H1 (cell line): ENCODE results near the gene BCAS3. TPM values are rescaled to one million over a fixed set of nuclear protein-coding genes. Genes with fewer than 3 reads are reported as not detected.
A peak's percentile ranks its signal among the peaks of the same experiment; 100 is the strongest.

Experiments
- CTCF ChIA-PET: fragments of 300-600 bp; sonication (Branson Sonifier 250); formaldehyde crosslinking; loops from one replicate; lab custom pipeline; 2021; ENCODE audit not compliant: partially characterized antibody; lab: Charles Lee
- POLR2A ChIA-PET: fragments of 300-600 bp; sonication (Branson Sonifier 250); formaldehyde crosslinking; loops from one replicate; lab custom pipeline; 2021; ENCODE audit warnings: inconsistent platforms; ENCODE audit not compliant: partially characterized antibody; lab: Charles Lee
- DNase-seq, 2 experiments: peaks; one replicate each; pipeline versions ENCODE4 v3.0.0 to v3.0.0-alpha.2; 2010 to 2022; ENCODE audit warnings: low spot score in 2 of 2, low read depth in 1 of 2, mixed read lengths in 1 of 2
- FAIRE-seq: peaks from 2 replicates; lab custom pipeline; 2011; peaks lifted over from hg19 to GRCh38; lab: Jason Lieb, UNC
- H2AFZ ChIP-seq: 2 replicates; pipeline ENCODE4 v1.8.1; 2012; ENCODE audit warnings: low read length, inconsistent platforms
- H2AK5ac ChIP-seq: 2 replicates; pipeline ENCODE4 v1.6.1; 2013; ENCODE audit warnings: low read depth, low read length
- H2BK120ac ChIP-seq: replicated peaks from 2 replicates; pipeline ENCODE3; 2013; ENCODE audit warnings: low read depth, low read length, inconsistent platforms
- H2BK12ac ChIP-seq: 2 replicates; pipeline ENCODE4 v1.6.1; 2013; ENCODE audit warnings: low read depth, low read length
- H2BK15ac ChIP-seq: 2 replicates; pipeline ENCODE4 v1.6.1; 2013; ENCODE audit warnings: low read length
- H2BK20ac ChIP-seq: 2 replicates; pipeline ENCODE4 v1.6.1; 2013; ENCODE audit warnings: low read length
- H2BK5ac ChIP-seq: 2 replicates; pipeline ENCODE4 v1.6.1; 2013; ENCODE audit warnings: low read depth, low read length
- H3K14ac ChIP-seq: 2 replicates; pipeline ENCODE4 v1.6.1; 2013; ENCODE audit warnings: inconsistent platforms; ENCODE audit not compliant: insufficient read length
- H3K18ac ChIP-seq: 2 replicates; pipeline ENCODE4 v1.6.1; 2013; ENCODE audit warnings: low read length; ENCODE audit errors: extremely low read depth
- H3K23ac ChIP-seq: 2 replicates; pipeline ENCODE4 v1.6.1; 2013; ENCODE audit warnings: inconsistent platforms; ENCODE audit not compliant: insufficient read length
- H3K23me2 ChIP-seq: 2 replicates; pipeline ENCODE4 v1.6.1; 2013; ENCODE audit warnings: low read depth, low read length
- H3K27ac ChIP-seq: 2 replicates; pipeline ENCODE4 v1.6.1; 2011; ENCODE audit warnings: low read depth, low read length, inconsistent platforms
- H3K27me3 ChIP-seq, 4 experiments: replicated peaks in 1 of 4; 1 replicate in 1 of 4; 2 replicates in 3 of 4; pipeline versions ENCODE4 v1.6.1 to v1.8.1; 2011 to 2013; ENCODE audit warnings: low read length in 3 of 4, mild to moderate bottlenecking in 3 of 4, inconsistent platforms in 2 of 4, mixed read lengths in 2 of 4, moderate library complexity in 1 of 4; ENCODE audit not compliant: control insufficient read depth in 3 of 4, insufficient read depth in 3 of 4; ENCODE audit errors: extremely low read depth in 1 of 4
- H3K36me3 ChIP-seq, 4 experiments: 2 replicates each; pipeline versions ENCODE4 v1.6.1 to v1.8.1; 2011 to 2013; ENCODE audit warnings: mild to moderate bottlenecking in 4 of 4, low read length in 3 of 4, moderate library complexity in 2 of 4, control low read depth in 1 of 4, inconsistent platforms in 1 of 4; ENCODE audit not compliant: insufficient read depth in 4 of 4, control insufficient read depth in 2 of 4
- H3K4ac ChIP-seq: replicated peaks from 2 replicates; pipeline ENCODE3; 2013; ENCODE audit warnings: low read length, low read depth, mixed read lengths, inconsistent platforms; ENCODE audit not compliant: insufficient read length
- H3K4me1 ChIP-seq, 4 experiments: replicated peaks in 1 of 4; 1 replicate in 1 of 4; 2 replicates in 3 of 4; pipeline versions ENCODE4 v1.6.1 to v1.8.1; 2011 to 2013; ENCODE audit warnings: low read length in 3 of 4, inconsistent platforms in 2 of 4, mixed read lengths in 1 of 4; ENCODE audit not compliant: insufficient read depth in 4 of 4, control insufficient read depth in 3 of 4
- H3K4me2 ChIP-seq, 2 experiments: 2 replicates each; pipeline versions ENCODE4 v1.6.1 to v1.8.1; 2011 to 2013; ENCODE audit warnings: low read depth in 2 of 2, low read length in 2 of 2, control low read depth in 1 of 2, inconsistent platforms in 1 of 2, mild to moderate bottlenecking in 1 of 2; ENCODE audit not compliant: insufficient read depth in 1 of 2
- H3K4me3 ChIP-seq, 4 experiments: fragments of 200-600, 300-600 bp in 1 of 4; sonication (generic), shearing (Covaris generic), sonication (Bioruptor Twin) in 1 of 4; 2 replicates each; pipeline versions ENCODE4 v1.5.1 to v1.8.1; 2011 to 2016; ENCODE audit warnings: low read length in 4 of 4, low read depth in 3 of 4, control low read depth in 2 of 4, inconsistent platforms in 2 of 4, mild to moderate bottlenecking in 2 of 4, mixed read lengths in 1 of 4, moderate library complexity in 1 of 4; ENCODE audit not compliant: insufficient read depth in 2 of 4; ENCODE audit errors: extremely low read depth in 1 of 4
- H3K56ac ChIP-seq: replicated peaks from 2 replicates; pipeline ENCODE3; 2013; ENCODE audit warnings: low read depth, mild to moderate bottlenecking, mixed read lengths, low read length, inconsistent platforms; ENCODE audit not compliant: insufficient read length
- H3K79me1 ChIP-seq: 2 replicates; pipeline ENCODE4 v1.6.1; 2013; ENCODE audit warnings: low read depth, low read length, control low read depth
- H3K79me2 ChIP-seq, 2 experiments: 2 replicates each; pipeline versions ENCODE4 v1.6.1 to v1.8.1; 2012 to 2013; ENCODE audit warnings: low read length in 2 of 2, mild to moderate bottlenecking in 2 of 2, inconsistent platforms in 1 of 2; ENCODE audit not compliant: insufficient read depth in 2 of 2, control insufficient read depth in 1 of 2
- H3K9ac ChIP-seq, 4 experiments: replicated peaks in 1 of 4; 1 replicate in 1 of 4; 2 replicates in 3 of 4; pipeline versions ENCODE4 v1.6.1 to v1.8.1; 2011 to 2013; ENCODE audit warnings: low read depth in 3 of 4, low read length in 3 of 4, control low read depth in 2 of 4, mild to moderate bottlenecking in 2 of 4, moderate library complexity in 2 of 4, inconsistent platforms in 1 of 4; ENCODE audit errors: extremely low read depth in 1 of 4
- H3K9me3 ChIP-seq, 2 experiments: 2 replicates each; pipeline versions ENCODE4 v1.6.1 to v1.8.1; 2012 to 2013; ENCODE audit warnings: mild to moderate bottlenecking in 2 of 2, moderate library complexity in 2 of 2, control low read depth in 1 of 2, inconsistent platforms in 1 of 2, low read depth in 1 of 2, low read length in 1 of 2, mixed read lengths in 1 of 2; ENCODE audit not compliant: insufficient read depth in 2 of 2
- H4K20me1 ChIP-seq, 2 experiments: replicated peaks in 1 of 2; 2 replicates each; pipeline versions ENCODE3 to v1.8.1; 2011 to 2013; ENCODE audit warnings: inconsistent platforms in 2 of 2, low read length in 2 of 2, mild to moderate bottlenecking in 1 of 2; ENCODE audit not compliant: insufficient read depth in 2 of 2, control insufficient read depth in 1 of 2
- H4K5ac ChIP-seq: 2 replicates; pipeline ENCODE4 v1.6.1; 2013; ENCODE audit warnings: low read length, low read depth, mixed read lengths, inconsistent platforms; ENCODE audit not compliant: insufficient read length
- H4K8ac ChIP-seq: 2 replicates; pipeline ENCODE4 v1.8.0; 2013; ENCODE audit warnings: mild to moderate bottlenecking, moderate library complexity, low read length, inconsistent platforms; ENCODE audit not compliant: insufficient read depth; ENCODE audit errors: extremely low read depth
- H4K91ac ChIP-seq: replicated peaks from 2 replicates; pipeline ENCODE3; 2013; ENCODE audit warnings: low read length, mixed read lengths, inconsistent platforms; ENCODE audit not compliant: insufficient read length
- CBX5 ChIP-seq: fragments of 300-800, 300-1000 bp; sonication (generic); IDR thresholded peaks from 2 replicates; pipeline ENCODE4 v1.7.1; 2016; ENCODE audit warnings: antibody characterized with exemption, low read length, low read depth
- EP300 ChIP-seq, 2 experiments: IDR thresholded peaks; 1 replicate in 1 of 2; 2 replicates in 1 of 2; pipeline ENCODE4 v1.6.1; 2011 to 2012; ENCODE audit warnings: low read depth in 2 of 2, low read length in 2 of 2, mild to moderate bottlenecking in 2 of 2, borderline replicate concordance in 1 of 2, inconsistent platforms in 1 of 2, moderate library complexity in 1 of 2
- KDM1A ChIP-seq: fragments of 200-600, 300-600 bp; sonication (generic); IDR thresholded peaks from 2 replicates; pipeline ENCODE4 v1.7.1; 2016; ENCODE audit warnings: mild to moderate bottlenecking, low read length, borderline replicate concordance
- RAD21 ChIP-seq, 2 experiments: IDR thresholded peaks in 1 of 2; conservative IDR thresholded peaks in 1 of 2; 2 replicates each; pipeline ENCODE4 v1.6.1; 2011; ENCODE audit warnings: low read depth in 2 of 2, low read length in 2 of 2, improper control_type of control experiment in 1 of 2, inconsistent platforms in 1 of 2, mild to moderate bottlenecking in 1 of 2, moderate library complexity in 1 of 2
- RXRA ChIP-seq: IDR thresholded peaks from 2 replicates; pipeline ENCODE4 v1.6.1; 2011; ENCODE audit warnings: low read depth, mild to moderate bottlenecking, low read length, moderate library complexity; ENCODE audit not compliant: insufficient read depth
- SUZ12 ChIP-seq: fragments of 200-600 bp; sonication (generic); IDR thresholded peaks from 2 replicates; pipeline ENCODE4 v1.6.1; 2012; ENCODE audit warnings: mild to moderate bottlenecking, inconsistent platforms, low read length, moderate library complexity, mixed read lengths
- WGBS, 2 experiments: shearing (Covaris generic) in 1 of 2; methylation state at CpG; one replicate each; pipeline versions ENCODE4 v1.1.6 to v1.1.7; 2013 to 2015; ENCODE audit warnings: low lambda C conversion rate in 2 of 2, mixed read lengths in 2 of 2, inconsistent platforms in 1 of 2, low coverage in 1 of 2, missing lambda C conversion rate in 1 of 2; ENCODE audit not compliant: insufficient replicate concordance in 2 of 2, insufficient coverage in 1 of 2, insufficient read length in 1 of 2; ENCODE audit errors: extremely low coverage in 1 of 2, missing lambda C conversion rate in 1 of 2; 5-methylcytosine and 5-hydroxymethylcytosine counted together
- polyA plus RNA-seq, 7 experiments: library from polyadenylated mRNA; depleted of rRNA in 3 of 7; stranded (reverse) in 5 of 7; unstranded in 2 of 7; fragments of >200 nt in 5 of 7; fragments of 200-250 nt in 2 of 7; gene quantifications; 1 replicate in 5 of 7; 2 replicates in 1 of 7; 4 replicates in 1 of 7; pipeline versions ENCODE4 v1.2.1 to v1.2.3, GENCODE V29; 2011 to 2013; ENCODE audit warnings: missing spikeins in 2 of 7, mixed read lengths in 2 of 7
- total RNA-seq: library from RNA; stranded (reverse); fragmentation: NEBNext Ultra II Directional; extraction: Animal tissue kit (Norgen Biotek cat#: 25700); gene quantifications from 2 replicates; pipeline ENCODE4 v1.2.1, GENCODE V29; 2021
- TF ChIP-seq, protein P1 (sequence below), 3 experiments: IDR thresholded peaks; 1 replicate in 2 of 3; 2 replicates in 1 of 3; pipeline versions ENCODE4 v1.5.1 to v1.6.1; 2011; ENCODE audit warnings: low read length in 3 of 3, mild to moderate bottlenecking in 3 of 3, inconsistent platforms in 2 of 3, low read depth in 1 of 3, moderate library complexity in 1 of 3; ENCODE audit not compliant: insufficient read depth in 1 of 3; ENCODE audit errors: control extremely low read depth in 1 of 3

The BCAS3 gene
- total and polyA plus RNA-seq, 2 of the 8 experiments (the other 6 are each of a cell fraction or from before 2014, with no cell fraction given): 9.9 to 13.3 TPM

DNA sequence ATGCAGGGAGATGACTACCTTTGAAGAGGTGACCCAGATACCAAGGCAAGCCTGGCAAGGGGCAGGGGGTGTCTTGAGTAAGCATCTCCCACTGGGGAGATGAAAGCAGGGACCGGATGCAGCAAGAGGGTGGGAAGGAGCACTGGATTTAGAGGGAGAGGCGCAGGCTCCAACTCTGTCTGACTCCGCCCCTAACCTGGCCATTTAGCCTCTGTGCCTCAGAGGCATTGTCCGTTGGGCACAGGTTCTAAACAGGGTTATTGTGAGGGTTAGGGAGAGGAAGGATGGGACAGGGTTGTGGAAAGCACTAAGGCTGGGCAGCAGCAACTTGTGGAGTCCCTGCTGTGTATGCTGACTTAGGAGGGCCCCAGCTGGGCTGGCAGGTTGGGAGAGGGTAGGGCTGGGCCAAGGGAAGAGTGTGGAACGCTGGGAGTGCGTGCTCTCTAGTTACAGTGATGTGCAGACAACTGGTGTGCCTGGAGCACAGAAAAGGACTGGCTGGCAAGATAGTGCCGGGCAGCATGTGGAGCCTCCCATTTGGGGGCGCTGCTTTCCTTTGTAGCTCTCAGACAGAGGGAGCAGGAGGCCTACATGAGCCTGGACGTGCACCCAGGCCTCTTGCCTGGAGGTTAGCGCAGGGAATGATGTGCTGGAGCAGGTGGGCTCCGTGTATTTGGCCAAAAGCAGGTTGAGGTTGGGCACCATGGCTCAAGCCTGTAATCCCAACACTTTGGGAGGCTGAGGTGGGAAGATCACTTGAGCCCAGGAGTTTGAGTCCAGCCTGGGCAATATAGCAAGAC lies 748.2 kb downstream of the BCAS3 start:
- Histone ChIP-seq H3K4ac (no peak overlapping the region), H3K79me2 (no peaks in the 10 kb centered on the region), H3K27ac (no peak overlapping the region), H3K14ac (no peak overlapping the region), H2BK120ac (no peak overlapping the region), H2BK20ac (no peak overlapping the region), H2AK5ac (no peak overlapping the region), H3K18ac (peak overlapping the region; percentile 24; the same call in 1 of the 2 replicates), H4K8ac (peak overlapping the region; percentile 35; the same call in 1 of the 2 replicates), H3K79me1 (no peaks in the 10 kb centered on the region), H3K36me3 (no peaks in the 10 kb centered on the region), H3K27me3 (no peaks in the 10 kb centered on the region; a peak in 1 of 7 replicates), H2BK15ac (peak overlapping the region; percentile 94; the same call in 1 of the 2 replicates), H3K4me1 (peaks cover 0 to 4% (median 2%) of the 10 kb centered on the region in 4 experiments; a peak in 3 of 7 replicates), H3K4me3 (no peak overlapping the region), H4K91ac (no peak overlapping the region), H3K4me2 (no peak overlapping the region; a peak in 1 of 4 replicates), H4K20me1 (no peaks in the 10 kb centered on the region), H2AFZ (peak overlapping the region; percentile 67; the same call in 1 of the 2 replicates), H3K23ac (no peak overlapping the region), H2BK5ac (no peak overlapping the region; the same call in 1 of the 2 replicates), H4K5ac (no peak overlapping the region), H3K9me3 (no peaks in the 10 kb centered on the region), H3K23me2 (no peaks in the 10 kb centered on the region; the same call in 1 of the 2 replicates), H2BK12ac (peak overlapping the region; percentile 63; the same call in 1 of the 2 replicates), H3K56ac (no peak overlapping the region), H3K9ac (no peak overlapping the region)
- POLR2A ChIA-PET: interaction anchor here (1.4 to 1.5 kb wide), 2 partner anchors 15 to 22 kb away, joined by 4 read pairs; no protein-coding TSS in a partner anchor
- FAIRE-seq (no peak), DNase-seq (peak in 1 of 2 experiments; percentile 67)
- CTCF ChIA-PET: interaction anchor here (0.6 to 4.6 kb wide), 18 partner anchors 9 to 891 kb away, joined by 3 to 27 read pairs (median 4); no protein-coding TSS in a partner anchor
- WGBS, 2 experiments: 56% methylated on average over 11 of the region's 11 CpGs; no CpG with 5 or more reads in 1 of the 2 experiments
- TF ChIP-seq CBX5: no peak
- TF ChIP-seq RAD21 (IDR thresholded peaks at IDR 0.05 in 1 of 2, conservative IDR thresholded peaks at IDR 0.05 in 1 of 2; ENCODE audit: low read depth in 2 of 2, low read length in 2 of 2): peak; percentile 68 to 81
- no peak for TF ChIP-seq SUZ12
- TF ChIP-seq RXRA: no peak
- no peak for TF ChIP-seq EP300 (IDR thresholded peaks at IDR 0.05; ENCODE audit: borderline replicate concordance in 1 of 2, low read depth in 2 of 2, low read length in 2 of 2)
- TF ChIP-seq, protein P1, sequence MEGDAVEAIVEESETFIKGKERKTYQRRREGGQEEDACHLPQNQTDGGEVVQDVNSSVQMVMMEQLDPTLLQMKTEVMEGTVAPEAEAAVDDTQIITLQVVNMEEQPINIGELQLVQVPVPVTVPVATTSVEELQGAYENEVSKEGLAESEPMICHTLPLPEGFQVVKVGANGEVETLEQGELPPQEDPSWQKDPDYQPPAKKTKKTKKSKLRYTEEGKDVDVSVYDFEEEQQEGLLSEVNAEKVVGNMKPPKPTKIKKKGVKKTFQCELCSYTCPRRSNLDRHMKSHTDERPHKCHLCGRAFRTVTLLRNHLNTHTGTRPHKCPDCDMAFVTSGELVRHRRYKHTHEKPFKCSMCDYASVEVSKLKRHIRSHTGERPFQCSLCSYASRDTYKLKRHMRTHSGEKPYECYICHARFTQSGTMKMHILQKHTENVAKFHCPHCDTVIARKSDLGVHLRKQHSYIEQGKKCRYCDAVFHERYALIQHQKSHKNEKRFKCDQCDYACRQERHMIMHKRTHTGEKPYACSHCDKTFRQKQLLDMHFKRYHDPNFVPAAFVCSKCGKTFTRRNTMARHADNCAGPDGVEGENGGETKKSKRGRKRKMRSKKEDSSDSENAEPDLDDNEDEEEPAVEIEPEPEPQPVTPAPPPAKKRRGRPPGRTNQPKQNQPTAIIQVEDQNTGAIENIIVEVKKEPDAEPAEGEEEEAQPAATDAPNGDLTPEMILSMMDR (IDR thresholded peaks at IDR 0.05; ENCODE audit: control extremely low read depth in 1 of 3, insufficient read depth in 1 of 3, low read depth in 1 of 3, low read length in 3 of 3): peak; percentile 49 to 73 (median 69)
- peak; percentile 70; the same call in 1 of the 2 replicates for TF ChIP-seq KDM1A
